ENCODE measurements around the gene FBN3.

Gene FBN3

GRCh38 chr19:8020681-8021080, 128.7 kb downstream of the FBN3 start:
- DNase-seq (ENCODE audit: low spot score) = no peak

- no peak for DNase-seq (ENCODE audit: low spot score)
Observed at GRCh38 chr19:8017808-8018207, 131.6 kb downstream of the FBN3 start.

Data from pons (tissue), 1 donor.